Mononuclear cell (primary cell): ENCODE data around the gene RAB39A. TPM values are rescaled to one million over a fixed set of nuclear protein-coding genes. Genes with fewer than 3 reads are reported as not detected.
"Not testable (repeated sequence)": the region's sequence is repeated elsewhere in the genome, so short reads cannot be mapped to it uniquely, and the experiment has no call there.

Experiments
- H3K27me3 ChIP-seq: 2 replicates; pipeline ENCODE4 v1.6.0; 2011; ENCODE audit warnings: low read length, control low read depth; ENCODE audit not compliant: insufficient read depth
- H3K4me1 ChIP-seq: 2 replicates; pipeline ENCODE4 v1.5.1; 2011; ENCODE audit warnings: mild to moderate bottlenecking, low read length, control low read depth; ENCODE audit not compliant: insufficient read depth
- H3K4me3 ChIP-seq: 2 replicates; pipeline ENCODE4 v1.5.1; 2011; ENCODE audit warnings: mild to moderate bottlenecking, low read length, moderate library complexity
- H3K9me3 ChIP-seq: 2 replicates; pipeline ENCODE4 v1.5.1; 2011; ENCODE audit warnings: low read depth, mild to moderate bottlenecking, control low read depth, low read length
- total RNA-seq: library from RNA; depleted of rRNA; stranded (reverse); fragments of >200 nt; gene quantifications from one replicate; pipeline ENCODE4 v1.2.3, GENCODE V29; 2012

The RAB39A gene
- total RNA-seq, 1 donor, result 1.6 TPM

- Histone ChIP-seq H3K9me3 (no peaks in the 10 kb centered on the region), H3K27me3 (peaks cover 3% of the 10 kb centered on the region), H3K4me1 (peaks cover 23% of the 10 kb centered on the region), H3K4me3 (no peak overlapping the region)
Measured at GRCh38 chr11:107931206-107931605, 3.0 kb downstream of the RAB39A start.

GRCh38 chr11:107947904-107948303 is 19.7 kb downstream of the RAB39A start:
- Histone ChIP-seq H3K27me3 (no peaks in the 10 kb centered on the region), H3K9me3 (no peaks in the 10 kb centered on the region), H3K4me3 (no peak overlapping the region), H3K4me1 (no peaks in the 10 kb centered on the region)

- H3K4me1 ChIP-seq, H3K9me3 ChIP-seq, H3K4me3 ChIP-seq, H3K27me3 ChIP-seq: not testable (repeated sequence)
Measured at GRCh38 chr11:107948328-107948727, 20.1 kb downstream of the RAB39A start.

- Histone ChIP-seq H3K4me3 (no peak overlapping the region), H3K9me3 (no peaks in the 10 kb centered on the region), H3K4me1 (peaks cover under 1% of the 10 kb centered on the region), H3K27me3 (no peaks in the 10 kb centered on the region)
Measured at GRCh38 chr11:107951155-107951554, 22.9 kb downstream of the RAB39A start.

GRCh38 chr11:107953446-107953845 is 25.2 kb downstream of the RAB39A start:
- no peaks in the 10 kb centered on the region for H3K27me3 ChIP-seq
- no peaks in the 10 kb centered on the region for H3K9me3 ChIP-seq
- peaks cover 18% of the 10 kb centered on the region for H3K4me1 ChIP-seq
- H3K4me3 ChIP-seq, result no peak overlapping the region

GRCh38 chr11:107956543-107956942 is 28.3 kb downstream of the RAB39A start:
- Histone ChIP-seq H3K4me3 (no peak overlapping the region), H3K4me1 (peaks cover 18% of the 10 kb centered on the region), H3K9me3 (no peaks in the 10 kb centered on the region), H3K27me3 (no peaks in the 10 kb centered on the region)

- no peak overlapping the region for H3K4me3 ChIP-seq
- H3K9me3 ChIP-seq, result no peaks in the 10 kb centered on the region
- H3K4me1 ChIP-seq, result peaks cover 18% of the 10 kb centered on the region
- no peaks in the 10 kb centered on the region for H3K27me3 ChIP-seq
Measured at GRCh38 chr11:107957109-107957588, 28.9 kb downstream of the RAB39A start.

- Histone ChIP-seq H3K4me3 (no peak overlapping the region), H3K9me3 (no peaks in the 10 kb centered on the region), H3K4me1 (peaks cover 15% of the 10 kb centered on the region), H3K27me3 (no peaks in the 10 kb centered on the region)
Measured at GRCh38 chr11:107961480-107961879, 33.2 kb downstream of the RAB39A start.

- H3K4me1 ChIP-seq, result peaks cover 9% of the 10 kb centered on the region
- no peaks in the 10 kb centered on the region for H3K27me3 ChIP-seq
- H3K4me3 ChIP-seq, result no peak overlapping the region
- H3K9me3 ChIP-seq, result no peaks in the 10 kb centered on the region
Measured at GRCh38 chr11:107962181-107962580, 33.9 kb downstream of the RAB39A start.

GRCh38 chr11:107963091-107963490 is 34.8 kb downstream of the RAB39A start:
- H3K27me3 ChIP-seq, result no peaks in the 10 kb centered on the region
- H3K4me1 ChIP-seq, result peaks cover under 1% of the 10 kb centered on the region
- H3K9me3 ChIP-seq, result no peaks in the 10 kb centered on the region
- H3K4me3 ChIP-seq, result no peak overlapping the region

GRCh38 chr11:107969219-107969618 is 41.0 kb downstream of the RAB39A start:
- Histone ChIP-seq H3K27me3 (no peaks in the 10 kb centered on the region), H3K9me3 (no peaks in the 10 kb centered on the region), H3K4me3 (no peak overlapping the region), H3K4me1 (no peaks in the 10 kb centered on the region)

- no peaks in the 10 kb centered on the region for H3K4me1 ChIP-seq
- no peaks in the 10 kb centered on the region for H3K27me3 ChIP-seq
- H3K4me3 ChIP-seq, result no peak overlapping the region
- H3K9me3 ChIP-seq, result no peaks in the 10 kb centered on the region
Measured at GRCh38 chr11:107970049-107970448, 41.8 kb downstream of the RAB39A start.

- no peak overlapping the region for H3K4me3 ChIP-seq
Measured at GRCh38 chr11:107973641-107974040, 45.4 kb downstream of the RAB39A start.

GRCh38 chr11:107988397-107989158 is 60.3 kb downstream of the RAB39A start:
- Histone ChIP-seq H3K27me3 (no peaks in the 10 kb centered on the region), H3K9me3 (no peaks in the 10 kb centered on the region), H3K4me3 (no peak overlapping the region), H3K4me1 (peaks cover 11% of the 10 kb centered on the region)

More at GRCh38 chr11:107973641-107974040, 45.4 kb downstream of the RAB39A start:
- Histone ChIP-seq H3K9me3 (no peaks in the 10 kb centered on the region), H3K27me3 (no peaks in the 10 kb centered on the region), H3K4me1 (no peaks in the 10 kb centered on the region)

- Histone ChIP-seq H3K4me3 (no peak overlapping the region), H3K4me1 (peaks cover 11% of the 10 kb centered on the region), H3K27me3 (no peaks in the 10 kb centered on the region), H3K9me3 (no peaks in the 10 kb centered on the region)
Measured at GRCh38 chr11:107991868-107992414, 63.7 kb downstream of the RAB39A start.
